Lower leg skin (tissue), 4 donors: Measurements from ENCODE around the gene OVOL3. TPM values are rescaled to one million over a fixed set of nuclear protein-coding genes. Genes with fewer than 3 reads are reported as not detected.

Experiments used
- DNase-seq, 2 donors: peaks; one replicate each; pipeline ENCODE4 v3.0.0-alpha.2; 2019; ENCODE audit warnings: low spot score in 2 of 2
- H3K4me3 ChIP-seq: fragments of 200-600 bp; sonication (generic); 2 replicates; pipeline ENCODE4 v1.5.1; 2017; ENCODE audit warnings: mild to moderate bottlenecking, low read depth; ENCODE audit not compliant: poor library complexity, severe bottlenecking
- POLR2A ChIP-seq, 2 donors: fragments of 450-650 bp; IDR thresholded peaks; one replicate each; pipeline ENCODE4 v1.6.1; 2016 to 2017; ENCODE audit warnings: antibody characterized with exemption in 2 of 2, mild to moderate bottlenecking in 1 of 2, moderate library complexity in 1 of 2
- WGBS, 2 donors: methylation state at CpG; one replicate each; pipeline ENCODE4 v1.1.5; 2018; 5-methylcytosine and 5-hydroxymethylcytosine counted together
- intact Hi-C: fragments of 100-400 bp; cut with DNase I; formaldehyde crosslinking; loops from one replicate; pipeline ENCODE4 v1.15.0; 2023; ENCODE audit warnings: low total_unique reads
- total RNA-seq, 4 donors: library from RNA; depleted of rRNA; stranded (reverse); fragments of >200 nt; gene quantifications; one replicate each; pipeline ENCODE4 v1.1.0, GENCODE V29; 2016
- TF ChIP-seq, protein P1 (sequence below), 3 donors: fragments of 450-650 bp; IDR thresholded peaks; one replicate each; pipeline ENCODE4 v1.5.1; 2016; ENCODE audit warnings: antibody characterized with exemption in 3 of 3, mild to moderate bottlenecking in 3 of 3, moderate library complexity in 2 of 3

Gene OVOL3
- total RNA-seq, 4 donors from 2014 or later: not detected

DNA sequence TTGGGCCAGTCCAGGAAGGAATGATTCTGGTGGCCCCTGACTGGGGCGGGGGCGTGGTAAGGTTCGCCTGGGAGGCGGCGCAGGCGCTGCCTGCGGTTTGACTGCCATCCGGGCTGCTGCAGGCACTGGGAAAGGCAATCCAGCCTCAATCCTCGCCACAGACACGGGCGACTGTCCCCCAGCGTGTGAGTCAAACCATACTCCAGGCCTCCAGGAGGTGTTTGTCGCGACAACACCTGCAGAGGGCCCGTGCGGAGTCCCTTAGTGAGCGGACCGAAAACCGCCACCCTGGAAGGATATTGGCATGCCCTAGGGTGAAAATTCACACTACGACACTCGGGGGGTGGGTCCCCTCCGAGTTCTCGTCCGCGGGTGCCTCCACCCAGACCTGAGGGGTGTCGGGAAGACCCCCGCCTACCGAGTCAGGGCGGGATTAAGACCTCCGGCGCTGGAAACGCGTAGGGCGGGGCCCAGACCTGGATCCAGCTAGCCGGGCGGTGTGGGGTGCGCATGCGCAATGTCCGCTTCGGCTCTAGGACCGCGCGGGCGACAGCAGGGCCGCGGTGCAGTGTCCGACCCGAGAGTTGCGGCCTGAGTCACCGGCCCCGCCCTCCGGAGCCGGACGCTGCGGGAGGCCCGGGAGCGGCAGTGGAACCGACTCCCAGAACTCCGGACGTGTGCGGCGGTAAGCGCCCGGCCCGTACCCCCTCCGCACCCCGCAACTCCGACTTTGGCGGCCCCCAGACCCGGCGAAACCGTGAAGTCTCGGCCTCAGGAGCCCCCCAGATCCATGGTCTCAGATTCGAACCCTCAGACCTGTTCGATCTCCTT is 28.7 kb downstream of the OVOL3 start, which contains the start of gene CAPNS1:
TSS of gene CAPNS1 (plus strand) at position 594 of the 831 bp plus-strand sequence. CDS start 946 bp downstream, outside the sequence.
- H3K4me3 ChIP-seq: peak within 1 kb of the TSS; percentile 85
- intact Hi-C loops: no loop called here
- peak in 1 of 2 donors; percentile 63 for TF ChIP-seq POLR2A (IDR thresholded peaks at IDR 0.05)
- TF ChIP-seq, protein P1, sequence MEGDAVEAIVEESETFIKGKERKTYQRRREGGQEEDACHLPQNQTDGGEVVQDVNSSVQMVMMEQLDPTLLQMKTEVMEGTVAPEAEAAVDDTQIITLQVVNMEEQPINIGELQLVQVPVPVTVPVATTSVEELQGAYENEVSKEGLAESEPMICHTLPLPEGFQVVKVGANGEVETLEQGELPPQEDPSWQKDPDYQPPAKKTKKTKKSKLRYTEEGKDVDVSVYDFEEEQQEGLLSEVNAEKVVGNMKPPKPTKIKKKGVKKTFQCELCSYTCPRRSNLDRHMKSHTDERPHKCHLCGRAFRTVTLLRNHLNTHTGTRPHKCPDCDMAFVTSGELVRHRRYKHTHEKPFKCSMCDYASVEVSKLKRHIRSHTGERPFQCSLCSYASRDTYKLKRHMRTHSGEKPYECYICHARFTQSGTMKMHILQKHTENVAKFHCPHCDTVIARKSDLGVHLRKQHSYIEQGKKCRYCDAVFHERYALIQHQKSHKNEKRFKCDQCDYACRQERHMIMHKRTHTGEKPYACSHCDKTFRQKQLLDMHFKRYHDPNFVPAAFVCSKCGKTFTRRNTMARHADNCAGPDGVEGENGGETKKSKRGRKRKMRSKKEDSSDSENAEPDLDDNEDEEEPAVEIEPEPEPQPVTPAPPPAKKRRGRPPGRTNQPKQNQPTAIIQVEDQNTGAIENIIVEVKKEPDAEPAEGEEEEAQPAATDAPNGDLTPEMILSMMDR (IDR thresholded peaks at IDR 0.05): no peak
- DNase-seq: peak; percentile 95 to 99
- 0 to 2% methylated on average over 7 to 61 of the region's 75 CpGs for WGBS, 2 donors

DNA sequence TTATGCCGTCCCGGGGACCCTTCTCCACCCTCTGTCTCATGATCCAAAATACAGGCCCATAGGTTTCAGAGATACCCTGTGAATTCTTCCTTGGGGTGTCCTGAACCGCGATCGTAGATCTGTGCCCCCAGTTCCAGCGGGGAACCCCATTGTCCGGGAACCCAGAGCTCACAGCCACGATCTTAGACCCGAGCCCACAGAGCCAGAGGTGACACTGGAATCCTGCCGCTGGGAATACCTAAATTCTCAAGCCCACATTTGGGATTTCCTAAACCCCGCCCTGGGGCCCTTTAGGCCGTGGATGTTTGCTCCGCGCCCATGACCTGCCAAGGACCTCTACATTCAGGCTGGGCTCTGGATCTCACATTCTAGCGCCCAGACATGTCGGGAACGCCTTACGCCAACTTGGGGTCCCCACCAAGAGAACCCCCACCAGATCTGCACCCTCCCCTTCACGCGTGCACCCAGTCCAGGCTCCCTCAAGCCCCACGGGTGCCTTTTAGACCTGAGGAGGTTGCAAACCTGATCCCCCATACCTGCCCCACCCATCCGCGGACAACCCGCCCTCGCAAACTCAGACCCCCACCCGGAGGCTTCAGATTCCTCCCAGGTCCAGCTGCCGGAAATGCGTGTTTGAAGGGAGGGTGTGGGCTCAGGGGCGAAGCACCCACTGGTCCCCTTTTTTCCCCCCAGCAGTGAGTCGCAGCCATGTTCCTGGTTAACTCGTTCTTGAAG is 29.5 kb downstream of the OVOL3 start:
- 0% methylated on average over 27 to 31 of the region's 31 CpGs for WGBS, 2 donors
- TF ChIP-seq POLR2A (IDR thresholded peaks at IDR 0.05): no peak
- TF ChIP-seq, protein P1 (IDR thresholded peaks at IDR 0.05): no peak
- DNase-seq: peak in 1 of 2 donors; percentile 88
- intact Hi-C loops: no loop called here
- peak overlapping the region; percentile 85 for H3K4me3 ChIP-seq

DNA sequence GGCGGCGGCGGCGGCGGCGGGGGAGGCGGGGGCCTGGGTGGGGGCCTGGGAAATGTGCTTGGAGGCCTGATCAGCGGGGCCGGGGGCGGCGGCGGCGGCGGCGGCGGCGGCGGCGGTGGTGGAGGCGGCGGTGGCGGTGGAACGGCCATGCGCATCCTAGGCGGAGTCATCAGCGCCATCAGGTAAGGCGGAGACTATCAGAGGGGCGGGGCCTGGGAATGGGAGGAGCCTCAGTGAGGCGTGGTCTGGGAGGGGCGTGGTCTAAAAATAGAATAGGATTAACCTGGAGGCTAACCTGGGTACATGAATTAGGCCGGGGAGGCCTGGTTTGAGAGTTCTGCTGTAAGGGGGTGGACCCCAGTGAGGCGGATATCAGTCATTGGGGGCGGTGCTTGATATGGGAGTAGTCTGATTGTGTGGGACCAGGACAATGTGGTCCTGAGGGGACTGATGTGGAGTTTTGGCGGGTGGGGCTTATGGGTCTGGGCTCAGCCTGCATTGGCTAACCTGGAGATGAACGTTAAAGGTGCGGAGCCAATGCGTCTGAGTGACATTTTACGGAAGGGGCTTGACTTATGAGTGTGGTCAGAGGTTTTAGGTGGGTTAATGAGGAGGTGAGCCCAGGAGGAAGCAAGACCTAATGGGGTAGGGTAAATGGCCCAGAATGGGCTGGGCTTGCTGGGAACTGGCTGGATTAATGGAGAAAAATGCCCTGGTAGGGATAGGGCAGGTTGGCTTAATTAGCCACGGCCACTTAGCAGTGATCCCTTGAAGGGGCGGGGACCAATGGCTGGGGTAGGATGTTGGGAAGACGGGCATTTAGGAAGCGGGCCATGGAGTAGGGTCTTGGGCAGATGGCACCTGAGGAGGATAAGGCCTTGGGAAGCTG is 30.3 kb downstream of the OVOL3 start:
- H3K4me3 ChIP-seq: peak overlapping the region; percentile 85
- peak; percentile 89 to 98 for DNase-seq
- intact Hi-C loops: no loop called here
- WGBS, 2 donors: 21 to 22% methylated on average over 41 to 42 of the region's 42 CpGs
- TF ChIP-seq, protein P1 (IDR thresholded peaks at IDR 0.05): no peak
- TF ChIP-seq POLR2A (IDR thresholded peaks at IDR 0.05): no peak

GRCh38 chr19:36142046-36142445 is 31.1 kb downstream of the OVOL3 start:
- intact Hi-C loops: no loop called here
- H3K4me3 ChIP-seq: no peak overlapping the region
- no peak for TF ChIP-seq POLR2A (IDR thresholded peaks at IDR 0.05)
- no peak for DNase-seq
- WGBS, 2 donors: 94% methylated on average over 14 of the region's 14 CpGs

DNA sequence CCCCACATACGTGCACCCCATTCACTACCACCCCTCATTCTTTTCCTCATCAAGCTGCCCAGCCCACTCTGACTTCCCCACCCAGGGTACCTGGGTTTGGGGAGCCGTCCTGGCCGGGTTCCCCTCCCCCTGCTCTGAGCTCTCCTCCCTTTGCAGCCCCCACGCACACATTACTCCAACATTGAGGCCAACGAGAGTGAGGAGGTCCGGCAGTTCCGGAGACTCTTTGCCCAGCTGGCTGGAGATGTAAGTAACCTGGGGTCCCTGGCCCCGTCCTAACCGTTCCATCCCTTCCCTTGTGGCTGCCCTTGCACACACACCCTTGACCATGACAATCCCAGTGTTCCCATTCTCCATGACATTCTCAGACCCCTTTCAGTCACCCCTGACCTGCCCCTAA is 31.6 kb downstream of the OVOL3 start:
- no peak for TF ChIP-seq POLR2A (IDR thresholded peaks at IDR 0.05)
- TF ChIP-seq, protein P1 (IDR thresholded peaks at IDR 0.05): no peak
- 89 to 95% methylated on average over 9 of the region's 9 CpGs for WGBS, 2 donors
- no peak for DNase-seq
- H3K4me3 ChIP-seq: no peak overlapping the region
- intact Hi-C loops: no loop called here
